GM19467 (cell line): Measurements from ENCODE around the gene MAD1L1.
"Not testable (repeated sequence)": the region's sequence is repeated elsewhere in the genome, so short reads cannot be mapped to it uniquely, and the experiment has no call there.

ENCODE experiments used
- ATAC-seq: cut with Tn5 transposase; IDR thresholded peaks from one replicate; pipeline ENCODE4 v1.9.1; 2021; ENCODE audit warnings: mild to moderate bottlenecking, moderate library complexity; ENCODE audit not compliant: unreplicated experiment

Gene MAD1L1

DNA sequence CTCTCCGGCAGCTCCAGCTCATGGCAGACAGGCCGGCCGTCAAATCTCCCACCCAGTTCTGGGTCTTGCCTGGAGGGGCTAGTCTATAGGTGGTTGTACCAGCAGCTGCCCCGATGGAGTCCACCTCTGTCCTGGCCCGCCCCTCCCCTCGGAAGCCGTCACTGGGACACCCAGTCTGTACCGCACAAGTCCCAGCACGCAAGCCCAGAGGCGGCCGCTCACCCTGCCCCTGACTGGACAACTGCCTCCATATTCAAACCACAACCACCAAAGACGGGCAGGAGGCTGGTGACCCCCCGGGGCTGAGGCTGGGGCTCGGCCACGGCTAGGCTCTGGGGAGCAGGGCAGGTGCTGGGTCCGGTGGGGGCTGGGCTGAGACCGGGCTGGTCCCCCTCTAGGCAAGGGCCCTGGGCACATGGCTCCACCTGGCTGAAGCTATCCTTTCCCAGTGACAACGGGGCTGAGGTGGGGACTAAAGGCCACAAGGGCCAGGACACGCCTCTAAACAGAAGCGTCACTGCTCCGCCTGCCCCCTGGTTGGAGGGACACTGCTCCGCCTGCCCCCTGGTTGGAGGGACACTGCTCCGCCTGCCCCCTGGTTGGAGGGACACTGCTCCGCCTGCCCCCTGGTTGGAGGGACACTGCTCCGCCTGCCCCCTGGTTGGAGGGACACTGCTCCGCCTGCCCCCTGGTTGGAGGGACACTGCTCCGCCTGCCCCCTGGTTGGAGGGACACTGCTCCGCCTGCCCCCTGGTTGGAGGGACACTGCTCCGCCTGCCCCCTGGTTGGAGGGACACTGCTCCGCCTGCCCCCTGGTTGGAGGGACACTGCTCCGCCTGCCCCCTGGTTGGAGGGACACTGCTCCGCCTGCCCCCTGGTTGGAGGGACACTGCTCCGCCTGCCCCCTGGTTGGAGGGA lies 371.6 kb downstream of the MAD1L1 start:
- ATAC-seq = not testable (repeated sequence)

GRCh38 chr7:1859266-1860035 lies 373.3 kb downstream of the MAD1L1 start:
- ATAC-seq = no peak

DNA sequence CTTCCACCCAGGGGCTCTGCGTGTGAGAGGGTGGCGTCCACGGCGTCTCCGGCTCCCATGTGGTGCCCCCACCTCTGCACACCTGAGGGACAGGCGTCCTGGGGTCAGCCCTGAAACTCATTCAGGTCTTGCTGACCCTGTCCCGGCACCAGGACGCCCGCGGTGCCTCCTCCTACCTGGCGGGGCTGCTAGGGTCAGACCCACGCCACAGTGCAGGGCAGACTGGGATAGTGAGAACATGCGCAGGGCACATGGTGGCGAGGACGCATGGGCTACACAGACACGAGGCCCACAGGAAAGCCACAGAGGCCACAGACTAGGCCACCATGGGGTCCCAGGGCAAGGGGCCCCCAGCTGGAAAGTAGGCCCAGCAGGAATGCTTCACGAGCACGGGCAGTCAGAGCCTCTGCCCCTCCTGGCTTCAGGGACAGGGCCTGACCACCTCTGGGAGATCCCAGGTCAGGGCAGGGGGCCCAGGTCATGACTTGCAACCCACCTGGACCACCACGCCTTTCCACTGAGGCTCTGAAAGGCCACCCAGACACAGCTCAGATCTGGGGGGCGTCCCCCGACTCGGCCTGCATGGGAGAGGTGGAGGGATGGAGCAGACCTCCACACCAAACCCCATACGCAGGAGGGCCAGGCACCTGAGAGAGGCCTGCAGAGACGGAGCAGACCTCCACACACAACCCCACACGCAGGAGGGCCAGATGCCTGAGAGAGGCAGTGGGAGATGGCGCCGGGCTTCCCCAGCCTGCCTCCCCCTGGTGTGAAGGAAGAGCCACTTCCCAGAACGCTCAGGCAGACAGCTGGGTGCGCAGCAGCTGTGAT lies 374.1 kb downstream of the MAD1L1 start:
- no peak for ATAC-seq

- no peak for ATAC-seq
These were observed 375.0 kb downstream of the MAD1L1 start for GRCh38 chr7:1857487-1858421.

DNA sequence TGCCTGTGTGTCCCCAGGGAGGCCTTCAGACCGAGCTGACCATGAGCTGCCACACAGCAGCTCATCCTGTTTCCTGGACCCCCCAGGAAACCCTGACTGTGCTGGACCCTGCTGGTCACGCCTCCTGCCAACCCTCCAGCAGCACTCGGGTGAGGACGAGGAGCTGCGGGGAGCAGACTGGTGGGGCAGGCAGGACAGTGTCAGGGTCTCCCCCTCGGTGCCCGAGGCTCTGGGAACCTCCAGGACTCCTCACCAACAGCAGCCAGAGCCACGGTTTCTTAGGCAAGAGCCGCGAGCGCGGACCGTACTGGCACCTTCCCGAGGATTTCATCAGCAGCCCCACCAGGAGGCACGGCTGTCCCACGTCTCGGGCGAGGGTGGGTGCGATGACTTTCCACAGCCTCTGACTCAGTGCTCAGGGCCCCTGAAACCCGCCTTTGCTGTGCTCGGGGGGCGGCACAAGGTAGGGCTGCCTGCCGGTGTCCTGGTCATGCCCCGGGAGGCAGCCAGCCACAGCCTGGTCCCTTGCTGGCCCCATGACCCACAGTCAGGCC lies 375.8 kb downstream of the MAD1L1 start:
- no peak for ATAC-seq

- no peak for ATAC-seq
These were observed 376.4 kb downstream of the MAD1L1 start for GRCh38 chr7:1856161-1856887.

DNA sequence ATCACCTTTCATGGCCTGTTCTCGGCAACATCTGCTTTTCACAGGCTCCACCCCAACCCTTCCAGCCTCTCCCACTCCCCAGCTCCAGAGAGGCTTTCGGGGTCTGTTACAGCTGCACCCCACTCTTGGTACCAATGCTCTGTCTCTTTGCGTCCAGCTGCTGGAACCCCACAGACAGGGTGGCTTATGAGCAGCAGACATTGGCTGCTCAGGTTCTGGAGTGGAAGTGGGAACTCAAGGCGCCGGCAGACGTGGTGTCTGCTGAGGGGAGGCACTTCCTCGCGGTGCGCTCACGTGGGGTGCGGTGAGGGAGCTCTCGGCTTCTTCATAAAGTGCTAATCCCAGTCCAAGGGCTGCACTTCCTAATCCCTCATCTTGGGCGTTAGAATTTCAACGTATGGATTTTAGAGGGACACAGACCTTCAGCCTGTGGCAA lies 377.0 kb downstream of the MAD1L1 start:
- no peak for ATAC-seq

DNA sequence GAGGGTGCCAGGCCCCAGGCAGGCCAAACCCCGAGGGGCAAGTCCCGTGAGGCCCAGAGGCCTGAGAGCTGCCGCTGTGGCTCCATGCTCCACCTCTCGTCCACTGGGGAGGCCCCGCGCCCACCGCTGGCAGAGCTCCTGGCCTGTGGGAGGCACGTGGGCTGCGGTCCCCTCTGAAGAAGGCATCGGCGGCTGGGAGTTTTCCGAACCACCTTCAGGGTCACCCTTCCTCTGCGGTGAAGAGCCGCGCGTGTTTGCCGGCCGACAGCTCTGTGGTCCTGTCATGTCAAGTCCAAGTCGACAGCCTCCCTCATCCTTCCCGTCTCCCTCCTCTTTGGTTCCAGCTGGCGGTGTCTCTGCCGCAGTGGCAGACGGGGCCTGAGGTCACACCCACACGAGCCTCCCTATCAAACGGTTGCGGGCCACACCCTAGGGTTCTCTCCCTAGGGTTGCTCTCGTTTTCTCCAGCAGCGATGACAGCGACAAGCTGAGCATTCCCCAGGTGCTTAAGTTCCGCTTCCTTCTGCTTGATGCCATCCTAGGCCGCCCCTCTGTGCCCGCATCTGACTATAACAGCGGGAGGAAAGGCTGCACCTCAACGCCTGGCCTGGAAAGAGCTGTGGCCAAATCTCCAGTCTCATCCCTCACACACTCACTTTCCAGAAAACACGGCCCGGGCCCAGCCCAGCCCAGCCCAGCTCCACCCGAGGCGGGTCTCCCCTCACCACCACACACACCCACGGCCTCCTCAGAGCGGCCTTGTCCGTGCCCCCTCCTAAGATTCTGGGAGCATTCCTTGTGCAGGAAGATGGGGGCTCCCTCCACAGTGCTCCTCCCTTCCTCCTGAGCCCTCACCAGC lies 377.6 kb downstream of the MAD1L1 start:
- no peak for ATAC-seq

GRCh38 chr7:1853986-1854865 lies 378.5 kb downstream of the MAD1L1 start:
- ATAC-seq = no peak

DNA sequence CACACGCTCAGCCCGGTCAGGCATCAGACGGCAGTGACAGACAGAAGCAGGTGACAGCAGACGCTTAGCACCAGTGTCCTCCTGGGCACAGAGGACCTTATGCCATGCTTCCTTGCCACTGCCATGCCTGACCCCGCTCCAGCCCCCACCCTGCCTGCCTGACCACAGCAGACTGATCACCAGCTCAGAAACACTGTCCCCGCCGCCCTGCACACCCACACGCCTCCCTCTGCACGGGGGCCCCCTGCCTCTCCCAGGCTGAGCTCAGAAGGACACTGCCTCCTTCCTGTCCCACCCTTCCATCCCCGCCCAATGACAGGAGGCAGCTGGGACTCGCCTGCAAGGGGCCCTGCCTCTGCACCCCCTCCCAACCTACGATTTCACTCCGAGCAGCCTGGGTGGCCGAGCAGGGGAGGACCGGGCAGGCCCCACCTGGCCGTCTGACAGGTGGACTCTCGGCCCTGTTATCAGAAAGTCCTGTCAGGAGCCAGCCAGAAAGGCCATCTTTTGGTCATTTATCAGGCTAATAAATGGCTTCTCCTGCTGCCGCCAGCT lies 379.2 kb downstream of the MAD1L1 start:
- no peak for ATAC-seq

- ATAC-seq = no peak
These were observed 380.0 kb downstream of the MAD1L1 start for GRCh38 chr7:1852517-1853430.

- no peak for ATAC-seq
These were observed 380.8 kb downstream of the MAD1L1 start for GRCh38 chr7:1851721-1852516.

- no peak for ATAC-seq
These were observed 381.7 kb downstream of the MAD1L1 start for GRCh38 chr7:1850976-1851571.

DNA sequence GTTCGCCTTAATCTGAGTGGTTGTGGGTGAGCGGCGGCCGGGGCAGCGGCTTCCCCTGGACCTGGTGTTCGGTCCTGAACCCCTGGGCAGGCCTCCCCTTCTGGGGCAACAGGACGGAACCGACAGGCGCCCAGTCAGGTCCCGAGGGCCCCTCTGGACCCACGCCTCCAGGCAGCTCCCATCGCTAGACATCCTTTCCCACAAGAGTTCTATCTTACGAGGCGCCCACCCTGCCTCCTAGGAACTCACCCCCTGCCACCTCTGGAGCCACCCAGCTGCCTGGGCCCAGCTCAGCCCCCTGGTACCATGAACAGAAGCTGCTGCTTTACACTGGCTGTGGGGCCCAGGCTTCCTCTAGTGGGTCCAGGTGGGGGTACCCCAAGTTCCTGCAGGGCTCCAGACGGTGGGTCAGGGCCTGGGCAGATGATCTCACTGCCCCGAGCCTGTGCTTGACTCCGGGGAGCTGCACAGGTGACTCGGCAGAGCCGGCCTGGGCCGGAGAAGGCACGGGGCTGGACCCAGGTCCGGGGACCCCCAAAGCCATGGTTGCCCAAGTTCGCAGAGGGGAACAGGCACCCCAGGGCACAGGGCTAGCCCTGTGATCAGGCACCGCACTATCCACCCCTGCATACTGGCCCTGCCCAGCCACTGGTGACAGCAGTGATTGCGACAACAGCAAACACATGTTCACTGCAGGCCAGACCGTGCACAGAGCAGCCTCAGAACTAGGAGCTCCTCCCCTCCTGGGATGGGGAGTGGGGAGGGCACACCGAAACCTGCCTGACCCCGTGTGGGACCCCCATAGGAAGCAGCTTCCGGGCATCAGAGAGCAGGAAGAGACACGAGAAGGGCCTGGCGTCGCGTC lies 382.4 kb downstream of the MAD1L1 start:
- ATAC-seq = no peak
